Measurements from ENCODE around the gene USB1.
A peak's percentile ranks its signal among the peaks of the same experiment; 100 is the strongest.

Gene USB1

GRCh38 chr16:58000706-58001676 is at the start of gene USB1:
Gene USB1, plus strand, starts transcription at chr16:58001407. Its CDS starts 77 bp downstream, at chr16:58001484.
- DNase-seq: peak; percentile 84

DNA sequence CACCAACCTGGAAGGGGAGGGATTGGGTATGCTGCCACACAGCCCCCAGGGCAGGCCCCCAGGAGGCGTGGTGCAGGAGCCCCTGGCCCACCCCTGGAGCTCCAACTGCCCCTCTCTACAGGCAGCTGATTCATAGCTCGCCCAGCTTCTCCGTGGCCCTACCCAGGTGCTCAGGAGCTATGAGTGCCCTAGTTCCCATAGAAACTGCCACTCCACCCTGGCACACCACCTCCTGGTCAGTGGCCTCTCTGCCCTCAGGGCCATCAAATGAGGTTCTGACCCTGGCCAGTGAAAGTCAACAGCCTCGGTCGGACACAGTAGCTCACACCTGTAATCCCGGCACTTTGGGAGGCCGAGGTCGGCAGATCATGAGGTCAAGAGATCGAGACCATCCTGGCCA is 48.3 kb upstream of the USB1 start:
- DNase-seq: no peak

DNA sequence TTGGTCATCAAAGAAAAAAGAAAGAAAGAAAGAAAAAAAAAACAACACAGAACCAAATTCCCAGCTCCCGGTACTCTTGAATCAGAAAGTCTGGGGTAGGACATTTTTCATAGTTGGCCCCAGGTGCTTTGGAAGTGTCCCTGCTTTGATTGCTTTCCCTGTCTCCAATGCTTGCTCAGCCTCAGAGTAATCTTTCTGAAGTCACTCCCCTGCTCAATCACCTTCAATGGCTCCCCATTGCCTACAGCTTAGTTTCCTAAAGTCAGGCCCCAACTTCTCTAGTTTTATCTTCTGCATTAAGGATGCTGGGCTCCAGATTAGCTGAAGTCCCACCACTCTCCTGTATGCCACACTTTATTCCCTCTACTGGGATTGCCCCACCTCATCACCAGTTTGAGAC is 47.4 kb upstream of the USB1 start:
- no peak for DNase-seq

DNA sequence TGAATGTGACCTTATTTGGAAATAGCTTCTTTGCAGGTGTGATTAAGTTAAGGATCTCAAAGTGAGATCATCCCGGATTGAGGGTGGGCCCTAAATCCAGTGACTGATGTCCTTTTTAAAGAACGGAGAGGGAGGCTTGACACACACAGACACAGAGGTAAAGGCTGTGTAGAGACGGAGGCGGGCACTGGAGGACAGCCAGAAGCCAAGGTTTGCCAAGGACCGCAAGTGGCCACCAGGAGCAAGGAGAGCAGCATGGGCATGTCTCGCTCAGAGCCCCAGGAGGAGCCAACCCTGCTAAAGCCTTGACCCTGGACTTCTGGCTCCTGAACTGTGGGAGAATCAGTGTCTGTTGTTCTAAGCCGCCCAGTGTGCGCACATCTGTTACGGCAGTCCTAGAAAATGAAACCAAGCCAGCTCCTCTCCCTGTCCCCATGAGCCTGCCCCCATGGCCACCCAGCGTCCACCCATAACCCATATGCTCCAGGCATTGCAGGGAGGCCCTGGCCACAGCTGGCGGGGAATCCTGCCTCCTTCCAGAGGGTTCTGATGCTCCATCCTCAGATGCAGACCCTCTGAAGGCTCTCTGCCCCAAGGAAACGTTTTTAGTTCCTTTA is 45.5 kb upstream of the USB1 start:
- DNase-seq: no peak

- DNase-seq: no peak
These were observed 44.9 kb upstream of the USB1 start for GRCh38 chr16:57956270-57956808.

DNA sequence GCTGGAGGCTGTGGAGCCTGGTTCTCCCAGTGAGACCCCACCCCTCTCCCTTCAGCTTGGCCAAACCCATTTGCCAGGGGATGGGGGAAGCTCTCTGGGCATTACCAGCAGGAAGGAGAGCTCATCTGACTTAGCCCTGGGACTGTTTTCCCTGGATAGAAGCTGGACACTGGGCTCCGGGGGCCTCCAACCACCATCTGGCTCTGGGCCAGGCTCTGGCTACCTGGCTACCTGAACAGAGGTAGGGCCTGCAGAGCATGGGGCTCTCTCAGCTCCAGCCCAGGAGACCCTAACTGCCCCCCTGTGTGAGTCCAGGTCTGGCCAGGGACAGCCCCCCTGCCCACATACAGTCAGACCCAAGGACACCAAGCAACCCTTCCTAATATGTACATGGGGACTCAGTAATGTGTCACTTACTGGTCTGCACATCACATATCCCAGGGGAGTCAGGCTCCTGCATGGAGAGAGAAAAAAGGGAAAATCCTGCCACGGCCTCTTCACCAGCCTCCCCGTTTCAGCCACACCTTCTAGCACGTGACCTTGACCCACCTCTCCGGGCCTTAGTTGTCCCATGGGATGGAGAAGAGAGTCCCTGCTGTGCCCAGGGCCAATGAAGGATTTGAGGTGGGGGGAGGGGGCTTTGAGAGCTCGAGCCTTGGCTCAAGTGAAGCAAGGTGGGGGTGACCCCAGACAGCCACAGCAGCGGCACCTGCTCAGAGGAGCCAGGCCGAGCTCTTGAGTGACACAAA is 44.1 kb upstream of the USB1 start:
- no peak for DNase-seq

DNA sequence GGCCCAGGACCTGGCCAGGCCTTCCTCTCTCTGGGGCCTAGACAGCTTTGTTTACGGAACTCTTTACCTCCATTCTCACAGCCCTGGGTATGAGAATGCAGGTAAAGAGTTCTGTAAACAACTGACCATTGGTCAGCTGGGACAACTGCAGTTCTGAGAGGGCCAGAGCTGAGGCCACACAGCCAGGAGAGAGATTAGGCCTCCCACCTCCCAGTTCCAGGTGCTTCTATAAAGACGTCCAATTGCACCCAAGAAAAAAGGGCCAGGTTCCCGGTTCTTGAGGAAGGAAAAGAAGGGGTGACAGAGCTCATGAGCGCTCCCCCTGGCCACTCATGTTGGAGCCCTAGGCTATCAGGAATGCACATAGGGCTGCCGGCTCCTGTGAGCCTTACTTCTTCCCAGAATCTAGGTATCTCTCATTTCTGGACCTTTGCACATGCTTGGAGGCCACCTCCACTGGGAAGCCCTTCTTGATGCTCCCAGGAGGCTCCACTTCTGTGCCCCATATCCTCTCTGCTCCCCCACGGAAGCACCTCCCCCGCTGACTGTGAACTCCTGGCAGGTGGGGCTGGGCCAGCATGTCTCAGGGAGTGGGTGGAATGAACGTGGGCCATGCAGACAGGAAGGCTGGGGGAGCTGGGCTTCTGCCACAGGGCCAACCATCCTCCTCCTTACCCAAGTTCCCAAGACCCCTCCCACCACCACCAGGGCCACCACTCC is 43.4 kb upstream of the USB1 start:
- no peak for DNase-seq

DNA sequence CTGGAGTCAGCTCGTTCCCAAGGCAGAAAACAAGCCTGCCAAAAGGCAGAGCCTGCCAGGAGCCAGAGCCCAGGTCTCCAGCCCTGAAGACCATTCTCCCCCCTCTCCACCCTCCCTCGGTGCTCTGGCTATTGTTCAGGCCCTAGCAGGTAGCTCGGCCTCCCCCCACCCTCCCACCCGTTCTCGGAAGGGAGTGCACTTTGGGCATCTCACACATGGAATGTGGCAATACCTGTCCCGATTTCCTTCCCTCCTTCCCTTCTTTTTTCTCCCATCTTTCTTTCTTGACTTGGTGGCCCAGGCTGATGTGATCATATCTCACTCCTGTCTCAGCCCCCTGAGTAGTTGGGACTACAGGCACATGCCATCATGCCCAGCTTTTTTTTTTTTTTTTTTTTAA is 42.7 kb upstream of the USB1 start:
- no peak for DNase-seq

GRCh38 chr16:57959121-57959520 is 42.1 kb upstream of the USB1 start:
- no peak for DNase-seq

- DNase-seq: no peak
These were observed 41.4 kb upstream of the USB1 start for GRCh38 chr16:57959804-57960203.

DNA sequence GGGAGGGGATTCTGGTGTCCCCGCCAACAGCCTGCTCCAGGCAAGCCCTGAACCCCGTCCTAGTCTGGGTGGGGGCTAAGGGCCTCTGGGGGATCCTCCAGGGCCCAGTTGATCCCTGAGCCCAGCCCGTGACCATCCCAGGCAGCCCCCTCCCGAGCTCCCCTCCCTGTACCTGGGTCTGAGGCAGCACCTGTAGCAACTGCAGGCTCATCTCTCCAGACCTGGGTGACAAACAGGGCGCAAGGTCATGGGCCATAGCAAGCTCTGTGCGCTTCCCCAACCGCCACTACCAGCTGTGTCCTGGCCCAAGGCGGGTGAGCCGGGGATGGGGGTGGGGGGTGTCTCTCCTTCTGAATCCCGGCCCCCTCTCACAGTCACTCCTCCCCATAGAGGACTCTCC is 40.9 kb upstream of the USB1 start:
- no peak for DNase-seq

GRCh38 chr16:57960826-57961472 is 40.3 kb upstream of the USB1 start:
- no peak for DNase-seq

GRCh38 chr16:57961538-57961937 is 39.7 kb upstream of the USB1 start:
- no peak for DNase-seq

GRCh38 chr16:57962046-57962445 is 39.2 kb upstream of the USB1 start:
- no peak for DNase-seq

GRCh38 chr16:57962756-57963155 is 38.5 kb upstream of the USB1 start:
- no peak for DNase-seq

DNA sequence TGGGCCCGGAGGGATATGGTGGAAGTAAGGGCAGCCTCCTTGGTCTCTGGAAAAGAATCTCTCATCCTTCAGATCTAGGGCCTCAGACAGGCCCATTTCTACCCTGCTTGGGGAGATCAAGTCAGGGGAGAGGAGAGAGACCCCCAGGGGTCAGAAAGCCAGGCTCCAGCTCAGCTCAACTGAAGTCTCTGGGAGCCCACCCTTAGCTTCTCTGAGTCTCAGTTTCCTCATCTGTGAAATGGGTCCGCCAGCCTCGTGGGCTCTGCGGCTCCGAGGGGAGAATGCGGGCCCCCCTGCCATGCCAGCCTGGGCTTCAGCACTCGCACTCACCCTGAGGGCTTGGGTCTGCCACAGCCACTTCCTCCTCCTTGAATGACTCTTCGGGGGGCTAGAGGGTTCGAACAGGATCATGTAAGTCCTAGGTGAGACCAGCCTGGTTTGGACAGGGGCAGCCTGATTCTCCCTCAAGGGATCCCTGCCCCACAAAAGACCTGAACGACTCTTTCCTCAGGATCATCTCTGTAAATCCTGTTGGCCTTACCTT is 37.0 kb upstream of the USB1 start:
- no peak for DNase-seq

DNA sequence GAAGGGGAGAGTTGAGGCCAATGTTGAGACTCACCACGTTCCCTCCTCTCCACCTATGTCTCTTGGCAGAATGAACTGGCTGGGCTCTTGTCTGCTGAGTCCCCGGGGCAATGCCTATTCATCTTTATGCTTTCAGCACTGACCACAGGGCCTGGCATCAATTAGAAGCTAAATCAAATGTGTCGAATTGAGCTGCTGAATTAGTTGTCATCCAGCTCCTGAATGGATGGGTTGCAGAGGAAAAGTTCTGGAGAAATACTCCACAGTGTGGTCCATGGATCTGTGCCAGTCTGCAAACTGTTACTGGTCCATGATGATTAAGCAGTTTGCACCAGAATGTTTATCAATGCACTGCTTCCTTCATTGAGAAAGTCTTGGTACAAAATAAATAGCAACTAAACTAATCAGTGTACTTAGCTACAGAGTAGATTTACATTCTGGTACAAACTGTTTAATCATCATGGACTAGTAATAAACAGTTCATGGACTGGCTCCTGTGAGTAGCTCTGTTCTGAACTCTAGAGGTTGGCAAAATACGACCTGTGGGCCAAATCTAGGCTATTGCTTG is 34.9 kb upstream of the USB1 start:
- no peak for DNase-seq

DNA sequence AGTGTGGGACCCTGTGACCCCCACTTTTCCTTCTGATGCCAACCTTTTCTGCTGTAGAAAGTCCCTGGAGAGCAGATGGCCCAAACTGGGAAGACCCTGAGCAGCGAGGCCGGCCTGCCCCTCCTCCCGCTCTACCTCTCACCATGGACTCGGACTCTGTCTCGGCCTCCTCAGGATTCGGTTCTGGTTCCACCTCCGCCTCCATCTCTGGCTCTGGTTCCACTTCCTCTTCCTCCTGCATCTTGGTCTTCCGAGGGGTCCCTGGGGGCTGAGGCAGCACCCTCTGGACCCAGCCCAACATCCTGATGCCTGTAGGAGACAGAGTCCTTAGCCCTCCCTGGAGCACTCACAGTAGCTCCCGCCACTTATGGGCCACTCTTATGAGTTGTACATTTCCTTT is 34.2 kb upstream of the USB1 start:
- no peak for DNase-seq

GRCh38 chr16:57967916-57968315 is 33.3 kb upstream of the USB1 start:
- DNase-seq: no peak

DNA sequence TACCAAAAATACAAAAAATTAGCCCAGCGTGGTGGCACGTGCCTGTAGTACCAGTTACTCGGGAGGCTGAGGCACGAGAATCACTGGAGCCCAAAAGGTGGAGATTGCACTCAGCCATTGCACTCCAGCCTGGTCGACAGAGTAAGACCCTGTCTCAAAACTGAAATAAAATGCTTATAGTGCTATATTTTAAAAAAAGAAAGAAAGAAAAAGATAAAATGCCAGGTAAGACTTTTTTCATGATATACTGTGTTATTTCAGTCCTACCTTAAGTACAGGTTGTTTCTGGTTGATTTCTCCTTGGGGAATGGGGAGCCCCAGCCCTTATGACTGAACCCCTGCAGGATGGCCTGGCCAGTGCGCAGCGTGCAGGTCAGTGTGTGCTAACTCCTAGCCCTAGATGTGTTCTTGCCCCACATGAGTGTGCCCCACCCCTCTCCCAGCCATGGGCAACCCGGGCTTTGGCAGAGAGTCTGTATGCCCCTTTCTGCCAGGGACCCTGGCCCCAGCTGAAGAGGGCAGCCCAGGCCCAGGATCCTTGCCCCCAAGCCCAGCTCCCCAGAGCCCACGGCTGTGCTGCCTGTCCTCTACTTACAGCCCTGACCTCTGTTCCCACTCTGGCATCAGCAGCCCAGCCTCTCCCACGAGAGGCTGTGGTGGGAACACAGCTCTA is 31.6 kb upstream of the USB1 start:
- DNase-seq: no peak

DNA sequence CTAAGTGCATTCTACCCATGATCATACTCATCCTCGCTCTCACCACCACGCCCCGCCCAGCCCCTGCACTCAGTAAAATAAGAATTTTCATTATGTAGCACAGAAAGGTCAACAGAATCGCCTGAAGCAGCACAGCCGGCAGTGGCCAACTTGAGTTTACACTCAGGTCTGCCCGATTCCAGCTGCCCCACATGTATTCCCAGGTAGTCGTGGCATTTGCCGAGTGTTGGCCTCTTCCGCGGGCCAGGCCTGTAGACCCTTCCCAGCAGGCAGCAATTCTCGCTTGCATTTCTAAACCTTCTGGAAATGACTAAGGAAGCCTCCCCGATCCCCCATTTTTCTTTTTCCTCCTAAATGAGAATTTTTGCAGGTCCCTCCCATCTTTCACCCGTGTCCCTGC is 30.9 kb upstream of the USB1 start:
- DNase-seq: no peak

Measured in activated naive CD4-positive, alpha-beta T cell treated with Interleukin-2 at 50 U/mL for 16 hours (primary cell).